HEK293 (cell line): ENCODE data around the gene KCNQ2.
A peak's percentile ranks its signal among the peaks of the same experiment; 100 is the strongest.

Experiments
- BCL11A ChIP-seq: fragments of 450-650 bp; formaldehyde crosslinking; IDR thresholded peaks from 2 replicates; pipeline ENCODE4 v1.5.1; 2016; ENCODE audit warnings: low read depth, missing biosample characterization, missing genetic modification characterization
- GLI4 ChIP-seq: fragments of 450-650 bp; formaldehyde crosslinking; IDR thresholded peaks from 2 replicates; pipeline ENCODE4 v1.5.1; 2016; ENCODE audit warnings: missing biosample characterization, missing genetic modification characterization
- GLIS2 ChIP-seq: fragments of 450-650 bp; formaldehyde crosslinking; IDR thresholded peaks from 2 replicates; pipeline ENCODE4 v1.5.1; 2016; ENCODE audit warnings: missing biosample characterization, missing genetic modification characterization
- INSM2 ChIP-seq: fragments of 450-650 bp; formaldehyde crosslinking; IDR thresholded peaks from 2 replicates; pipeline ENCODE4 v1.5.1; 2016; ENCODE audit warnings: missing biosample characterization, missing genetic modification characterization
- KLF10 ChIP-seq: fragments of 450-650 bp; IDR thresholded peaks from 2 replicates; pipeline ENCODE4 v1.5.1; 2018; ENCODE audit warnings: missing biosample characterization, mild to moderate bottlenecking, missing genetic modification characterization
- KLF8 ChIP-seq: fragments of 450-650 bp; formaldehyde crosslinking; IDR thresholded peaks from 2 replicates; pipeline ENCODE4 v1.5.1; 2016; ENCODE audit warnings: missing biosample characterization, missing genetic modification characterization
- OVOL3 ChIP-seq: fragments of 450-650 bp; formaldehyde crosslinking; IDR thresholded peaks from 2 replicates; pipeline ENCODE4 v1.5.1; 2016; ENCODE audit warnings: missing biosample characterization, missing genetic modification characterization
- SALL2 ChIP-seq: fragments of 450-650 bp; formaldehyde crosslinking; IDR thresholded peaks from 2 replicates; pipeline ENCODE4 v1.5.0; 2017; ENCODE audit warnings: missing biosample characterization, mild to moderate bottlenecking, missing genetic modification characterization, borderline replicate concordance
- SCRT1 ChIP-seq: fragments of 450-650 bp; formaldehyde crosslinking; IDR thresholded peaks from 2 replicates; pipeline ENCODE4 v1.5.1; 2016; ENCODE audit warnings: missing biosample characterization, missing genetic modification characterization, borderline replicate concordance
- WT1 ChIP-seq: fragments of 450-650 bp; formaldehyde crosslinking; IDR thresholded peaks from 2 replicates; pipeline ENCODE4 v1.5.1; 2016; ENCODE audit warnings: missing biosample characterization, missing genetic modification characterization
- ZBTB20 ChIP-seq: fragments of 450-650 bp; formaldehyde crosslinking; IDR thresholded peaks from 2 replicates; pipeline ENCODE4 v1.5.1; 2016; ENCODE audit warnings: missing biosample characterization, missing genetic modification characterization
- ZBTB21 ChIP-seq: fragments of 450-650 bp; formaldehyde crosslinking; IDR thresholded peaks from 2 replicates; pipeline ENCODE4 v1.5.1; 2017; ENCODE audit warnings: missing biosample characterization, missing genetic modification characterization
- ZBTB8A ChIP-seq: fragments of 450-650 bp; formaldehyde crosslinking; IDR thresholded peaks from 2 replicates; pipeline ENCODE4 v1.5.1; 2016; ENCODE audit warnings: missing biosample characterization, missing genetic modification characterization
- ZEB2 ChIP-seq: fragments of 450-650 bp; formaldehyde crosslinking; IDR thresholded peaks from 2 replicates; pipeline ENCODE4 v1.5.1; 2016; ENCODE audit warnings: missing biosample characterization, missing genetic modification characterization
- ZFP37 ChIP-seq: fragments of 450-650 bp; formaldehyde crosslinking; IDR thresholded peaks from 2 replicates; pipeline ENCODE4 v1.5.1; 2016; ENCODE audit warnings: missing biosample characterization, missing genetic modification characterization
- ZFP41 ChIP-seq: fragments of 450-650 bp; formaldehyde crosslinking; IDR thresholded peaks from 2 replicates; pipeline ENCODE4 v1.5.1; 2016; ENCODE audit warnings: missing biosample characterization, missing genetic modification characterization, borderline replicate concordance
- ZFP69B ChIP-seq: fragments of 450-650 bp; formaldehyde crosslinking; IDR thresholded peaks from 2 replicates; pipeline ENCODE4 v1.5.1; 2016; ENCODE audit warnings: missing biosample characterization, missing genetic modification characterization
- ZNF138 ChIP-seq: fragments of 450-650 bp; formaldehyde crosslinking; IDR thresholded peaks from 2 replicates; pipeline ENCODE4 v1.5.1; 2016; ENCODE audit warnings: missing biosample characterization, missing genetic modification characterization, borderline replicate concordance
- ZNF140 ChIP-seq: fragments of 450-650 bp; formaldehyde crosslinking; IDR thresholded peaks from 2 replicates; pipeline ENCODE4 v1.5.1; 2016; ENCODE audit warnings: missing biosample characterization, missing genetic modification characterization
- ZNF146 ChIP-seq: fragments of 450-650 bp; formaldehyde crosslinking; IDR thresholded peaks from 2 replicates; pipeline ENCODE4 v1.5.1; 2016; ENCODE audit warnings: missing biosample characterization, missing genetic modification characterization
- ZNF202 ChIP-seq: fragments of 450-650 bp; formaldehyde crosslinking; IDR thresholded peaks from 2 replicates; pipeline ENCODE4 v1.5.1; 2016; ENCODE audit warnings: missing biosample characterization, missing genetic modification characterization, borderline replicate concordance
- ZNF221 ChIP-seq: fragments of 450-650 bp; formaldehyde crosslinking; IDR thresholded peaks from 2 replicates; pipeline ENCODE4 v1.5.1; 2017; ENCODE audit warnings: missing biosample characterization, missing genetic modification characterization, borderline replicate concordance
- ZNF26 ChIP-seq: fragments of 450-650 bp; formaldehyde crosslinking; IDR thresholded peaks from 2 replicates; pipeline ENCODE4 v1.5.1; 2016; ENCODE audit warnings: missing biosample characterization, missing genetic modification characterization
- ZNF366 ChIP-seq: fragments of 450-650 bp; formaldehyde crosslinking; conservative IDR thresholded peaks from 2 replicates; pipeline ENCODE4 v1.5.1; 2016; ENCODE audit warnings: missing biosample characterization, missing genetic modification characterization
- ZNF473 ChIP-seq: fragments of 450-650 bp; formaldehyde crosslinking; IDR thresholded peaks from 2 replicates; pipeline ENCODE4 v1.5.1; 2017; ENCODE audit warnings: missing biosample characterization, missing genetic modification characterization
- ZNF544 ChIP-seq: fragments of 450-650 bp; formaldehyde crosslinking; IDR thresholded peaks from 2 replicates; pipeline ENCODE4 v1.5.0; 2017; ENCODE audit warnings: missing biosample characterization, missing genetic modification characterization
- ZNF560 ChIP-seq: fragments of 450-650 bp; formaldehyde crosslinking; IDR thresholded peaks from 2 replicates; pipeline ENCODE4 v1.5.1; 2017; ENCODE audit warnings: missing biosample characterization, missing genetic modification characterization, borderline replicate concordance
- ZNF600 ChIP-seq: fragments of 450-650 bp; formaldehyde crosslinking; IDR thresholded peaks from 2 replicates; pipeline ENCODE4 v1.5.1; 2016; ENCODE audit warnings: missing biosample characterization, missing genetic modification characterization
- ZNF610 ChIP-seq: fragments of 450-650 bp; formaldehyde crosslinking; IDR thresholded peaks from 2 replicates; pipeline ENCODE4 v1.5.1; 2016; ENCODE audit warnings: missing biosample characterization, missing genetic modification characterization, borderline replicate concordance
- ZNF623 ChIP-seq: fragments of 450-650 bp; formaldehyde crosslinking; IDR thresholded peaks from 2 replicates; pipeline ENCODE4 v1.5.1; 2016; ENCODE audit warnings: missing biosample characterization, missing genetic modification characterization
- ZNF830 ChIP-seq: fragments of 450-650 bp; IDR thresholded peaks from 2 replicates; pipeline ENCODE4 v1.5.0; 2018; ENCODE audit warnings: missing biosample characterization, missing genetic modification characterization, low read depth, mild to moderate bottlenecking, moderate library complexity
- ZSCAN16 ChIP-seq: fragments of 450-650 bp; formaldehyde crosslinking; IDR thresholded peaks from 2 replicates; pipeline ENCODE4 v1.5.1; 2016; ENCODE audit warnings: missing biosample characterization, missing genetic modification characterization
- ZSCAN23 ChIP-seq: fragments of 450-650 bp; formaldehyde crosslinking; IDR thresholded peaks from 2 replicates; pipeline ENCODE4 v1.5.1; 2016; ENCODE audit warnings: missing biosample characterization, missing genetic modification characterization
- ZSCAN30 ChIP-seq: fragments of 450-650 bp; IDR thresholded peaks from 2 replicates; pipeline ENCODE4 v1.5.1; 2018; ENCODE audit warnings: missing biosample characterization, mild to moderate bottlenecking, missing genetic modification characterization, moderate library complexity
- TF ChIP-seq, protein P1 (sequence below): fragments of 450-650 bp; formaldehyde crosslinking; IDR thresholded peaks from 2 replicates; pipeline ENCODE4 v1.5.1; 2016; ENCODE audit warnings: missing biosample characterization, missing genetic modification characterization
- TF ChIP-seq, protein P2 (sequence below): fragments of 450-650 bp; formaldehyde crosslinking; IDR thresholded peaks from 2 replicates; pipeline ENCODE4 v1.5.1; 2017; ENCODE audit warnings: missing biosample characterization, missing genetic modification characterization

Gene KCNQ2

DNA sequence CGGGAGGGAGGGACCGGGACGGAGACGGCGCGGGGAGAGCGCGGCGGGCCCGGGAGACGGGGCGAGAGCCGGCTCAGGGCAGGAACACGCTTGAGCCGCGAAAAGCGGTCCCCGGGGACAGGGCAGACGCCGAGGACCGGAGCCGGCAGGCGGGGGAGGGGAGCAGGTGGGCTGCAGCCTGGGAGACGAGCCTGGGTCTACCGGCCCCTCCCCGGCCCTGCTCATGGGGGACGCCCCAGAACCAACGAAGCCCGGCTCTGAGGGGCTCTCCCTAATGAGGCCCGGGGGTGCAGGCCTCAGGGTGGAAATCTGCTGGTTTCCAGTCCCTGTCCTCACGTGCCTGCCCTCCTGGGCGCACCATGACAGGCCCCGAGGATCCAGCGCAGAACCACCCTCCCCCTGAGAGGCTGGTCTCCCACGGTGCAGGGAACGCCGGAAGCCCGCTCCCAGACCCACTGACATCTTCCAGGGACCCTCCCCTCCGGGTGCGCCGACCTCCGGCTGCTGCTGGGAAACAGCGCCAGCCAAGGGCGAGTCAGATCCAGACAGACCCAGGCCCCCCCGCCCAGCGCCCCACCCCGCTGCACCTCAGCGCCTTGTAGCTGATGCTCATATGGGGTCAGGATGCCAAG is 27.0 kb upstream of the KCNQ2 start (continued):
- TF ChIP-seq GLIS2 = peak; percentile 33
- TF ChIP-seq BCL11A = no peak
- 0 out of 2 replicates have a peak, but pooled peaks have one; percentile 34 for TF ChIP-seq ZBTB8A
- TF ChIP-seq ZFP69B (tag by site-specific recombination) = no peak
- peak; percentile 44; the same call in 1 of the 2 replicates for TF ChIP-seq ZEB2
- TF ChIP-seq SALL2 (tag by site-specific recombination) = no peak
- no peak for TF ChIP-seq ZNF140 (tag by site-specific recombination)
- no peak for TF ChIP-seq SCRT1 (tag by site-specific recombination)
- no peak for TF ChIP-seq ZNF544
- TF ChIP-seq ZFP41 = no peak
- no peak for TF ChIP-seq ZNF560 (tag by site-specific recombination)
- TF ChIP-seq, protein P1, sequence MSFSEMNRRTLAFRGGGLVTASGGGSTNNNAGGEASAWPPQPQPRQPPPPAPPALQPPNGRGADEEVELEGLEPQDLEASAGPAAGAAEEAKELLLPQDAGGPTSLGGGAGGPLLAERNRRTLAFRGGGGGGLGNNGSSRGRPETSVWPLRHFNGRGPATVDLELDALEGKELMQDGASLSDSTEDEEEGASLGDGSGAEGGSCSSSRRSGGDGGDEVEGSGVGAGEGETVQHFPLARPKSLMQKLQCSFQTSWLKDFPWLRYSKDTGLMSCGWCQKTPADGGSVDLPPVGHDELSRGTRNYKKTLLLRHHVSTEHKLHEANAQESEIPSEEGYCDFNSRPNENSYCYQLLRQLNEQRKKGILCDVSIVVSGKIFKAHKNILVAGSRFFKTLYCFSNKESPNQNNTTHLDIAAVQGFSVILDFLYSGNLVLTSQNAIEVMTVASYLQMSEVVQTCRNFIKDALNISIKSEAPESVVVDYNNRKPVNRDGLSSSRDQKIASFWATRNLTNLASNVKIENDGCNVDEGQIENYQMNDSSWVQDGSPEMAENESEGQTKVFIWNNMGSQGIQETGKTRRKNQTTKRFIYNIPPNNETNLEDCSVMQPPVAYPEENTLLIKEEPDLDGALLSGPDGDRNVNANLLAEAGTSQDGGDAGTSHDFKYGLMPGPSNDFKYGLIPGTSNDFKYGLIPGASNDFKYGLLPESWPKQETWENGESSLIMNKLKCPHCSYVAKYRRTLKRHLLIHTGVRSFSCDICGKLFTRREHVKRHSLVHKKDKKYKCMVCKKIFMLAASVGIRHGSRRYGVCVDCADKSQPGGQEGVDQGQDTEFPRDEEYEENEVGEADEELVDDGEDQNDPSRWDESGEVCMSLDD (tag by site-specific recombination) = peak; percentile 33; the same call in 1 of the 2 replicates
- no peak for TF ChIP-seq ZSCAN16 (tag by site-specific recombination)
- TF ChIP-seq ZNF146 = peak; percentile 31; the same call in 1 of the 2 replicates
- no peak for TF ChIP-seq ZBTB21 (tag by site-specific recombination)
- 0 out of 2 replicates have a peak, but pooled peaks have one; percentile 0 for TF ChIP-seq KLF10
- no peak for TF ChIP-seq ZNF366 (tag by site-specific recombination)
- peak; percentile 90 for TF ChIP-seq ZBTB20
- no peak for TF ChIP-seq ZFP37
- TF ChIP-seq ZNF202 (tag by site-specific recombination) = no peak
- TF ChIP-seq ZNF623 = no peak
- no peak for TF ChIP-seq OVOL3 (tag by site-specific recombination)
- no peak for TF ChIP-seq GLI4 (tag by site-specific recombination)
- TF ChIP-seq ZNF473 (tag by site-specific recombination) = no peak
- peak; percentile 31; the same call in 1 of the 2 replicates for TF ChIP-seq KLF8 (tag by site-specific recombination)
- TF ChIP-seq ZNF610 (tag by site-specific recombination) = no peak
- no peak for TF ChIP-seq INSM2 (tag by site-specific recombination)
- peak; percentile 71 for TF ChIP-seq ZNF600
- TF ChIP-seq, protein P2, sequence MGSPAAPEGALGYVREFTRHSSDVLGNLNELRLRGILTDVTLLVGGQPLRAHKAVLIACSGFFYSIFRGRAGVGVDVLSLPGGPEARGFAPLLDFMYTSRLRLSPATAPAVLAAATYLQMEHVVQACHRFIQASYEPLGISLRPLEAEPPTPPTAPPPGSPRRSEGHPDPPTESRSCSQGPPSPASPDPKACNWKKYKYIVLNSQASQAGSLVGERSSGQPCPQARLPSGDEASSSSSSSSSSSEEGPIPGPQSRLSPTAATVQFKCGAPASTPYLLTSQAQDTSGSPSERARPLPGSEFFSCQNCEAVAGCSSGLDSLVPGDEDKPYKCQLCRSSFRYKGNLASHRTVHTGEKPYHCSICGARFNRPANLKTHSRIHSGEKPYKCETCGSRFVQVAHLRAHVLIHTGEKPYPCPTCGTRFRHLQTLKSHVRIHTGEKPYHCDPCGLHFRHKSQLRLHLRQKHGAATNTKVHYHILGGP = no peak
- TF ChIP-seq ZNF830 (tag by site-specific recombination) = no peak
- TF ChIP-seq ZSCAN23 (tag by site-specific recombination) = no peak
- TF ChIP-seq WT1 (tag by site-specific recombination) = no peak
- TF ChIP-seq ZNF138 (tag by site-specific recombination) = no peak
- no peak for TF ChIP-seq ZNF26 (tag by site-specific recombination)
- TF ChIP-seq ZSCAN30 (tag by site-specific recombination) = no peak
- no peak for TF ChIP-seq ZNF221 (tag by site-specific recombination)
